AG04449 (cell line): ENCODE data around the gene RIPK1.
"Not testable (repeated sequence)": the region's sequence is repeated elsewhere in the genome, so short reads cannot be mapped to it uniquely, and the experiment has no call there.

Source experiments
- CTCF ChIA-PET: fragments of 350-600 bp; formaldehyde crosslinking; extraction: SDS; loops from one replicate; lab custom pipeline; 2021; ENCODE audit warnings: antibody characterized with exemption; lab: Yijun Ruan, JAX
- POLR2A ChIA-PET: fragments of 400-600, 350-600 bp; formaldehyde crosslinking; extraction: SDS; loops from one replicate; lab custom pipeline; 2020; ENCODE audit warnings: antibody characterized with exemption, inconsistent platforms; lab: Yijun Ruan, JAX
- DNase-seq: peaks from one replicate; pipeline ENCODE4 v3.0.0-alpha.2; 2010; ENCODE audit warnings: low read depth, low spot score
- H3K4me3 ChIP-seq: 2 replicates; pipeline ENCODE4 v1.5.1; 2011; ENCODE audit warnings: low read depth, mild to moderate bottlenecking, control low read depth, low read length
- CTCF ChIP-seq: IDR thresholded peaks from one replicate; pipeline ENCODE4 v1.5.1; 2011; ENCODE audit warnings: mild to moderate bottlenecking, moderate library complexity, low read length, control low read depth, inconsistent platforms; ENCODE audit not compliant: insufficient read depth; ENCODE audit errors: missing control alignments

RIPK1 gene

DNA sequence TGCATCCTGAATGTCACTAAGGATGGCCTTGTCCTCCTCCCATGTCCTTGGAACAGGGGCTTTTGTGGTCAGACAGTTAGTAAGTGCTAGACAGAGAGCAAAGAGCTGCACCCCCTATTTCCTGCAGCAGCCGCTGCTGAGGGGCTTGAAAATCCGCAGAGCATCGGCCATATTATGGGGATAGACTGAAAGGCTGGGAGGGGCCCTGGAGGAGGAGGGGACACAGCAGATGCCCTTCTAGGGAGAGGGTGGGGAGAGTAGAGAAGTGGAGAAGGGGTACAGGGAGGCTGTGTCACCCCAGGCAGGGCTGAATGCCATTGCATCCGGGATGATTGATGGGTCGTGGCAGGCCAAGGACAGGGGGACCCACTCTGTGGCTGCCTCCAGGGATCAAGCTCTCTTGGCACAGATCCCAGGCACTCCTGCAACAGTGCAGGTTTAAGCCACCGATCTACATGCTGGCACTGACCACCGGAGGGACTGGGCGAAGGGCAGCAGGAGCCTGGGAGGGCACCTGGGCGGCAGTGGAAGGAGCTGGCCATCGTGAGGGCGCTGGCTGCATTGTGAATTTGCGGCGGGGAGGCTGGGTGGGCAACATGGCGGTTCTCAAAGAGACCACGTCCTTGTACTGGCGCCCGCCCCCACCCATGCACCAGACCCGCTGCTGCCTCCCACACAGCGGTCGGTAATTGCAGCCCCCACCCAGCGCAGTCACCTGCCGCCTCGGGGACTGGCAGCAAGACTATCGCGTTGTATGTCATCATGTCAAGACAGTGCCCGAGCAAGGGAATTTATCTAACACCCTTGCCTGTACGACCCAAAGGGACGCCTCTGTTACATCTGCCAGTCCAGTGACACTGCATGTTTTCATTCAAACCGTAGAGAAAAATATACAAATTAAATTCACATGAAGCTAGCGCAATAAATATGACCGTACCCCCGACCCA lies 88.2 kb downstream of the RIPK1 start:
- not testable (repeated sequence) for DNase-seq
- ChIA-PET CTCF (interaction anchor here (0.6 to 7.3 kb wide), 17 partner anchors 8 to 110 kb away, joined by 3 to 86 read pairs (median 3); no protein-coding TSS in a partner anchor), POLR2A (interaction anchor here (0.9 to 2.9 kb wide), 16 partner anchors 8 to 116 kb away, joined by 3 to 42 read pairs (median 7); partner anchors contain the start of gene PSMG4)
- peak overlapping the region; percentile 78 for H3K4me3 ChIP-seq

DNA sequence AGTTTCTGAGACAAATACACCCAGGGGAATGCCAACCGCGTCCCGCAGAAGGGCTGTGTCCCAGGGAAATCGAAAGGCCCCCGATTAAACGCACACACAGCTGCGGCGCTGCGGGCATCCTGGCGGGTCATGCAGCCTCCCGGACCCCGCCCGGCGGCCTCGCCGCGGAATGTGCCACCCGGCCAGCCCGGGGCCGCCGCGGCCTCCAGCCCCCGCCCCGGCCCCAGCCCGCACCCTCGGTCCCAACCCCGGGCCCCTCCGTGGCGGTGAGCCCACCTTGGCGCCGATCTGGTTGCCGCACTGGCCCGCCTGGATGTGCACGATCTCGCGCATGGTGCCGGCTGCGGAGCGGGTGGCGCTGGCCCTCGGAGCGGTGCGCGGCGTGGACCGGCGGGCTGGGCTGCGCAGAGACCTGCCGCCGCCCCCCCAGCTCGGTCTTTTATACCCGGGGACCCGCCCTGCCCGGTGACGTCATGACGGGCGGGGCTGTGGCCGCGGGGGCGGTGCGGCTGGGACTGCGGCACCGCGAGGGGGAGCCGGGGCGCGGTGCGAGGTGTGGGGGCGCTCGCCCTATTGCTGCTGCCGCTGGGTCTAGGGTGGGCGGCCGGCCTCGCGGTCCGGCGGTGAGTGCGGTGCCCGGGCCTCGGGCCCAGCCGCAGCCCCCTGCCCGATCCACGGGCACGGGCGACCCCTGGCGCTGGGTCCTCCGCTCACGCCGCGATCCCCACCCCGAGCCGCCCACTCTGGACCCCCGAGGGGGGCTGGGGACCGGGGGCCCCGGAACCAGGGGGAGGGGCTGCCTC lies 89.0 kb downstream of the RIPK1 start, which contains the start of gene TUBB2A:
TSS of gene TUBB2A (minus strand) at position 414 of the 803 bp plus-strand sequence. CDS start at position 333, 81 bp downstream.
- CTCF ChIA-PET: interaction anchor here (0.6 to 7.3 kb wide), 17 partner anchors 8 to 109 kb away, joined by 3 to 86 read pairs (median 3); no protein-coding TSS in a partner anchor
- DNase-seq: no peak
- peak within 1 kb of the TSS; percentile 78 for H3K4me3 ChIP-seq
- peak; percentile 69 for TF ChIP-seq CTCF
- POLR2A ChIA-PET: interaction anchor here (0.6 to 2.9 kb wide), 18 partner anchors 8 to 115 kb away, joined by 3 to 42 read pairs (median 6); partner anchors contain the start of gene PSMG4

DNA sequence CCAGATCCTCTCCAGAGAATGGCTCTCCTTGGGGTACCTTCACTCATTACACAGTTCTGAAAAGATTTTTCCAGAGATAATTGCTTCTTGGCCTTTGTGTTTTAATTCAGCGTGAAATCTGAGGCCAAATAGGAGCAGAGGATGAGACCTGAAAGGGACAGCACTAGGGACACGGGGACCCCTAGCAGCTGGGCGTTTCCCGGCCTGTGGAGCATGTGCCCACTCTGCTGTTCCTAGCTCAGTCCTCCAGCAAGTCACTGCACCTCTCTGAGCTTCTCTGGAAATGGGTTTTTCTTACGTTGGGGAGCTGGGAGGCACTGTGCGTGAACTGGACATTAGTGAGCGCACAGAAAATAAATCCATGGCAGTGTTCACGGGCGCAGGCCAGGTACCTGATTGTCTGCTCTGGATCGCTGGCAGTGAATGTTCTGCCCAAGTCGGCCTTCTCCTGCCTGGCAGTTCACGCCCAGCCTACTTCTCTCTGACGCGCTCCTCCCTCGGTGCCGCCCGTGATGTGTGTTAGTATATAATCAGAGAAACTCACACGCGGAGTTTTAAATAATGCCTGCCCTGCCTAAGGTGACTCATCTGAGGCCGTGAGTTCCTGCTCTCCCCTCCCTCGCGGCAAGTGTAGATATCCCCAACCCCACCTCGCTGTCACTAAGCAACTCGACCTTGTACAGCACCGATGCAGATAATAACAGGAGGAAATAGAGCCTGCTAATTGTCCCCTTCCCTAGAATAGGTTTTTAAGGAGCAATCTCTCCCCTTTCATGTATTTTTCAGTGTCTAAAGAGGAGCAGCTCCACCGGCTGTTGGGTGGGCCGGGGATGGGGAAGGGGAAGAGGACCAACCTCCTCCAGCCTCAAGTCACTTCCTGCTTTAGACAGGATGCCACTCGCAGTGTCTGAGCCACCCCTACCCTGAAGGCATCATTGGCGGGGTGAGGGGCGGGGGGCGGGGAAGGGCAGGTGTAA lies 91.8 kb downstream of the RIPK1 start:
- no peak overlapping the region for H3K4me3 ChIP-seq
- ChIA-PET CTCF (interaction anchor here (7.3 kb wide), 1 partner anchor 89 kb away, joined by 86 read pairs; no protein-coding TSS in a partner anchor), POLR2A (no interaction called here)
- no peak for TF ChIP-seq CTCF
- no peak for DNase-seq

DNA sequence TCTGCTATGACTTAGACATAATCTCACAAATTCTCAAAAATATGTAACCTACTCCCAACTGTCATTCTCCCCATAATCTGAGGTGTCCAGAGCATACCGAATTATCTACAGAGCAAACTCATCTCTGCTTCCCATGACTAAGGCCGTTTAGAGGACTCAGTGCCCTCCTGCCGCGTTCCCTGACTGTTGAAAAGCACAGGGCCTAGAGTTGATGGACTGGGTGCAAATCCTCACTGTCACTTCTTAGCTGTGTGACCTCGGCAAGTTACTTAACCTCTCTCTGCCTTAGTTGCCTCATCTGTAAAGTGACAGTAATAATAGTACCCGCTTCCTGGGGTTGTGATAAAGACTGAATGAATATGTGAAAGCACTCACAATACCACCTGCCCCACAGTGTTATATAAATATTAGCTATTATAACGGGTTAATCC lies 93.8 kb downstream of the RIPK1 start:
- H3K4me3 ChIP-seq: peak overlapping the region; percentile 67
- no peak for DNase-seq
- TF ChIP-seq CTCF: no peak
- CTCF ChIA-PET: interaction anchor here (0.7 to 2.2 kb wide), 6 partner anchors 14 to 89 kb away, joined by 3 to 6 read pairs (median 3); no protein-coding TSS in a partner anchor
- POLR2A ChIA-PET: interaction anchor here (0.7 to 1.9 kb wide), 6 partner anchors 10 to 97 kb away, joined by 3 to 18 read pairs (median 4); partner anchors contain the start of gene PSMG4

DNA sequence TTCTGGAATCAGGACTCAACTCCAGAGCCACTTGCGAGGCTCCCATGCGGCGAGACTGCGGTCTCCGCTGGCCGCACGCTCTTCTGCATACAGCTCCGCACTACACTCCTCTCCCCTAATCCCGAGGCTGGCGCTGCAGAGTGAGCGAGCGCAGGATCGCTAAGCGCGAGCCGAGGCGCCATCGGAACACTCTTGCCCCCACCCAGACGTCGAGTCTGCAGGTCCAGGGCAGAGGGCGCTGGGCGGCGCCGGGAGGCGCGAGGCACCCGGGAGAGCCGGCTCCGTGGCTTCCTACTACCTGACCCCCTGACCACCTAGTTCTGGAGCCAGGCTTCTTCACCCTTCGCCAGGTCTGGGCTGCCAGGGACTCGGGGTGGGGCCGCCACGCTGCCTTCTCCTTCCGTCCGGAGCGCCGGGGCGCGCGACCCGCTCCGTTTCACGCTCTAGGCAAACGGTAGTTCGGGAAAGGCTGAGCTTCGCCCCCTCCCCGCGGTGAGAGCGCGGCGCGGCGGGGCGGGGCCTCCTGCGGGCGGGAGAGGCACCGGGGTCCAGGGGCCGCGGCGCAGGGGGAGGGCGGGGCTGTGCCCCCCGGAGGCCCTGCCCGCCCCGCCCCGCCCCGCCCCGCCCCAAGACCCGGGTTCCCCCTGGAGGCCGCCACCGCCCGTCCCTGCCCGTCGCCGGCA lies 94.4 kb downstream of the RIPK1 start:
- TF ChIP-seq CTCF: peak; percentile 32
- POLR2A ChIA-PET: interaction anchor here (0.7 to 1.9 kb wide), 6 partner anchors 11 to 96 kb away, joined by 3 to 18 read pairs (median 4); partner anchors contain the start of gene PSMG4
- CTCF ChIA-PET: interaction anchor here (0.7 to 2.2 kb wide), 9 partner anchors 10 to 89 kb away, joined by 3 to 6 read pairs (median 4); no protein-coding TSS in a partner anchor
- peak overlapping the region; percentile 67 for H3K4me3 ChIP-seq
- DNase-seq: no peak
